Mammary epithelial cell (primary cell): ENCODE results near the gene LY86.

Experiments used
- CTCF ChIP-seq, 2 donors: IDR thresholded peaks in 1 of 2; conservative IDR thresholded peaks in 1 of 2; 2 replicates each; pipeline ENCODE4 v1.5.1; 2011 to 2012; ENCODE audit warnings: inconsistent platforms in 2 of 2, low read length in 2 of 2, mild to moderate bottlenecking in 2 of 2, control low read depth in 1 of 2, low read depth in 1 of 2; ENCODE audit not compliant: insufficient read depth in 1 of 2; ENCODE audit errors: extremely low read depth in 1 of 2
- EZH2 ChIP-seq: IDR thresholded peaks from 2 replicates; pipeline ENCODE4 v1.6.1; 2012; ENCODE audit warnings: low read length, inconsistent platforms, borderline replicate concordance

- TF ChIP-seq EZH2 (no peak), CTCF (conservative IDR thresholded peaks at IDR 0.05 in 1 of 2, IDR thresholded peaks at IDR 0.05 in 1 of 2; ENCODE audit: extremely low read depth in 1 of 2, insufficient read depth in 1 of 2, low read depth in 1 of 2, low read length in 2 of 2) (no peak)
Measured at GRCh38 chr6:6614983-6615349, 26.4 kb downstream of the LY86 start.
